WTC11 (cell line): Measurements from ENCODE around the gene PIKFYVE. TPM values are rescaled to one million over a fixed set of nuclear protein-coding genes. Genes with fewer than 3 reads are reported as not detected.
A peak's percentile ranks its signal among the peaks of the same experiment; 100 is the strongest.

Experiments
- ATAC-seq: fragments of 200-7000 bp; cut with Tn5 transposase; 2 replicates; pipeline ENCODE4 v1.10.0; 2021; ENCODE audit warnings: mild to moderate bottlenecking, moderate library complexity
- CTCF ChIA-PET: fragments of 300-600 bp; sonication (Branson Sonifier 250); formaldehyde crosslinking; loops from one replicate; lab custom pipeline; 2021; ENCODE audit warnings: antibody characterized with exemption; lab: Charles Lee
- POLR2A ChIA-PET: fragments of 350-600 bp; sonication (Branson Sonifier 250); formaldehyde crosslinking; loops from one replicate; lab custom pipeline; 2021; ENCODE audit warnings: antibody characterized with exemption; lab: Charles Lee
- DNase-seq: peaks from one replicate; pipeline ENCODE4 v3.0.0; 2021; ENCODE audit warnings: low spot score
- H3K27ac Mint-ChIP-seq: 2 replicates; pipeline ENCODE4 v1.8.0; 2021; ENCODE audit warnings: mixed read lengths
- H3K27me3 Mint-ChIP-seq: 2 replicates; pipeline ENCODE4 v1.8.0; 2021; ENCODE audit warnings: low read depth, mild to moderate bottlenecking, moderate library complexity, mixed read lengths
- H3K36me3 Mint-ChIP-seq: 2 replicates; pipeline ENCODE4 v1.8.0; 2021; ENCODE audit warnings: mixed read lengths
- H3K4me1 Mint-ChIP-seq: 2 replicates; pipeline ENCODE4 v1.8.0; 2022; ENCODE audit warnings: mixed read lengths
- H3K4me3 Mint-ChIP-seq: 2 replicates; pipeline ENCODE4 v1.8.0; 2021; ENCODE audit warnings: mild to moderate bottlenecking, moderate library complexity, mixed read lengths
- H3K9me3 Mint-ChIP-seq: 2 replicates; pipeline ENCODE4 v1.8.0; 2021; ENCODE audit warnings: mixed read lengths
- CREB1 ChIP-seq: sonication (generic); formaldehyde crosslinking; IDR thresholded peaks from 2 replicates; pipeline ENCODE4 v1.8.0; 2023; ENCODE audit warnings: mild to moderate bottlenecking, missing genetic modification reagents
- EMX1 ChIP-seq: fragments of 250-450 bp; sonication (Bioruptor Pico); IDR thresholded peaks from 2 replicates; pipeline ENCODE4 v1.8.0; 2021; ENCODE audit warnings: mild to moderate bottlenecking
- ESRRA ChIP-seq: sonication (generic); formaldehyde crosslinking; IDR thresholded peaks from 2 replicates; pipeline ENCODE4 v1.8.1; 2022; ENCODE audit warnings: mild to moderate bottlenecking, missing genetic modification reagents, borderline replicate concordance
- FOXP1 ChIP-seq: sonication (generic); formaldehyde crosslinking; IDR thresholded peaks from 2 replicates; pipeline ENCODE4 v1.8.0; 2022; ENCODE audit warnings: missing genetic modification reagents, mild to moderate bottlenecking, moderate library complexity, borderline replicate concordance
- GRHL2 ChIP-seq: fragments of 250-450 bp; sonication (Bioruptor Pico); IDR thresholded peaks from 2 replicates; pipeline ENCODE4 v1.8.0; 2022; ENCODE audit warnings: mild to moderate bottlenecking, moderate library complexity; ENCODE audit not compliant: insufficient replicate concordance, severe bottlenecking
- JAZF1 ChIP-seq: fragments of 250-450 bp; sonication (Bioruptor Pico); IDR thresholded peaks from 2 replicates; pipeline ENCODE4 v1.9.0; 2021; ENCODE audit warnings: moderate library complexity, mild to moderate bottlenecking, inconsistent platforms
- KAT7 ChIP-seq: sonication (generic); formaldehyde crosslinking; IDR thresholded peaks from 2 replicates; pipeline ENCODE4 v1.8.1; 2023; ENCODE audit warnings: missing genetic modification reagents, mild to moderate bottlenecking, borderline replicate concordance
- NFATC4 ChIP-seq: fragments of 250-450 bp; sonication (Bioruptor Pico); IDR thresholded peaks from 2 replicates; pipeline ENCODE4 v1.9.0; 2021; ENCODE audit warnings: mild to moderate bottlenecking
- NFYB ChIP-seq: sonication (generic); formaldehyde crosslinking; conservative IDR thresholded peaks from 2 replicates; pipeline ENCODE4 v1.8.0; 2022; ENCODE audit warnings: low read depth, missing genetic modification reagents
- NR1H2 ChIP-seq: sonication (generic); formaldehyde crosslinking; IDR thresholded peaks from 2 replicates; pipeline ENCODE4 v1.9.0; 2021; ENCODE audit warnings: mild to moderate bottlenecking, moderate library complexity, missing genetic modification reagents
- NR2C2 ChIP-seq: sonication (generic); formaldehyde crosslinking; IDR thresholded peaks from 2 replicates; pipeline ENCODE4 v1.8.0; 2022; ENCODE audit warnings: mild to moderate bottlenecking, missing genetic modification reagents
- NR3C1 ChIP-seq: sonication (generic); formaldehyde crosslinking; conservative IDR thresholded peaks from 2 replicates; pipeline ENCODE4 v1.8.1; 2023; ENCODE audit warnings: low read depth, mild to moderate bottlenecking, missing genetic modification reagents
- PRRX2 ChIP-seq: fragments of 250-450 bp; sonication (Bioruptor Pico); IDR thresholded peaks from 2 replicates; pipeline ENCODE4 v1.8.0; 2021; ENCODE audit warnings: mild to moderate bottlenecking
- RELA ChIP-seq: sonication (generic); formaldehyde crosslinking; IDR thresholded peaks from 2 replicates; pipeline ENCODE4 v1.8.1; 2022; ENCODE audit warnings: missing genetic modification reagents, mild to moderate bottlenecking, borderline replicate concordance
- TEAD1 ChIP-seq: sonication (generic); formaldehyde crosslinking; IDR thresholded peaks from 2 replicates; pipeline ENCODE4 v1.8.0; 2022; ENCODE audit warnings: mild to moderate bottlenecking, missing genetic modification reagents
- TP53 ChIP-seq: sonication (generic); formaldehyde crosslinking; IDR thresholded peaks from 2 replicates; pipeline ENCODE4 v1.8.1; 2023; ENCODE audit warnings: mild to moderate bottlenecking, missing genetic modification reagents
- ZNF317 ChIP-seq: sonication (generic); formaldehyde crosslinking; IDR thresholded peaks from 2 replicates; pipeline ENCODE4 v1.8.1; 2023; ENCODE audit warnings: low read depth, mild to moderate bottlenecking, moderate library complexity, missing genetic modification reagents, borderline replicate concordance
- ZNF416 ChIP-seq: fragments of 250-450 bp; sonication (Bioruptor Pico); IDR thresholded peaks from 2 replicates; pipeline ENCODE4 v1.9.0; 2021; ENCODE audit warnings: mild to moderate bottlenecking, inconsistent platforms
- ZNF423 ChIP-seq: fragments of 250-450 bp; sonication (Bioruptor Pico); IDR thresholded peaks from 2 replicates; pipeline ENCODE4 v2.1.2; 2022; ENCODE audit warnings: mild to moderate bottlenecking, moderate library complexity
- total RNA-seq: library from RNA; stranded (reverse); gene quantifications from 3 replicates; pipeline ENCODE4 v1.2.3, GENCODE V29; 2021
- TF ChIP-seq, protein P1 (sequence below): fragments of 250-450 bp; sonication (Bioruptor Pico); IDR thresholded peaks from 2 replicates; pipeline ENCODE4 v1.9.0; 2021; ENCODE audit warnings: mild to moderate bottlenecking
- TF ChIP-seq, protein P2 (sequence below): sonication (generic); formaldehyde crosslinking; conservative IDR thresholded peaks from 2 replicates; pipeline ENCODE4 v1.8.1; 2023; ENCODE audit warnings: mild to moderate bottlenecking, low read depth, missing genetic modification reagents, moderate library complexity

The PIKFYVE gene
- total RNA-seq, 1 experiment from 2014 or later: 36.1 TPM

DNA sequence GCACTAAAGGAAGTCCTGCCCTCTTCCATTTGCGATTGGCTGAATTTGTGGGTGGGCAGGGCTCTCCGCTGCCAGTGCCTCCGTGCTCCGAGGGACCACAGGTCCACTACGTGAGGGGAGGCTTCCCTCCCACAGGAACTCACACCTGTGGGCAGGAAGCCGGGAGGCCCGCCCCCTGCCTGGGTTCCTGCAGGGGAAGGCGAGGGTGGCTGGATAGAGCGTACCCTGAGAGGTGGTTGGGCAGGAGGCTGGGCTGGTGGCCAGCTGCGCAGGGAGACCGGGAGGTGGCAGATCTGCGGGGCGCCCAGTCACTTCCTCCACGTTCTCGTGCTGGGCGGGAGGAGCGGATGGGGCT is 93.6 kb downstream of the PIKFYVE start:
- H3K27ac Mint-ChIP-seq: no peak overlapping the region
- ATAC-seq (peak; percentile 84), DNase-seq (peak; percentile 27)
- H3K4me1 Mint-ChIP-seq: peaks cover 21% of the 10 kb centered on the region
- H3K4me3 Mint-ChIP-seq: no peak overlapping the region
- TF ChIP-seq FOXP1 (CRISPR knock-in tag) (no peak), NFATC4 (peak; percentile 23; the same call in 1 of the 2 replicates), NFYB (peak; percentile 56)
- ChIA-PET CTCF (no interaction called here), POLR2A (no interaction called here)
- no peaks in the 10 kb centered on the region for H3K27me3 Mint-ChIP-seq
- H3K9me3 Mint-ChIP-seq: peaks cover 12% of the 10 kb centered on the region
- peaks cover 32% of the 10 kb centered on the region for H3K36me3 Mint-ChIP-seq

DNA sequence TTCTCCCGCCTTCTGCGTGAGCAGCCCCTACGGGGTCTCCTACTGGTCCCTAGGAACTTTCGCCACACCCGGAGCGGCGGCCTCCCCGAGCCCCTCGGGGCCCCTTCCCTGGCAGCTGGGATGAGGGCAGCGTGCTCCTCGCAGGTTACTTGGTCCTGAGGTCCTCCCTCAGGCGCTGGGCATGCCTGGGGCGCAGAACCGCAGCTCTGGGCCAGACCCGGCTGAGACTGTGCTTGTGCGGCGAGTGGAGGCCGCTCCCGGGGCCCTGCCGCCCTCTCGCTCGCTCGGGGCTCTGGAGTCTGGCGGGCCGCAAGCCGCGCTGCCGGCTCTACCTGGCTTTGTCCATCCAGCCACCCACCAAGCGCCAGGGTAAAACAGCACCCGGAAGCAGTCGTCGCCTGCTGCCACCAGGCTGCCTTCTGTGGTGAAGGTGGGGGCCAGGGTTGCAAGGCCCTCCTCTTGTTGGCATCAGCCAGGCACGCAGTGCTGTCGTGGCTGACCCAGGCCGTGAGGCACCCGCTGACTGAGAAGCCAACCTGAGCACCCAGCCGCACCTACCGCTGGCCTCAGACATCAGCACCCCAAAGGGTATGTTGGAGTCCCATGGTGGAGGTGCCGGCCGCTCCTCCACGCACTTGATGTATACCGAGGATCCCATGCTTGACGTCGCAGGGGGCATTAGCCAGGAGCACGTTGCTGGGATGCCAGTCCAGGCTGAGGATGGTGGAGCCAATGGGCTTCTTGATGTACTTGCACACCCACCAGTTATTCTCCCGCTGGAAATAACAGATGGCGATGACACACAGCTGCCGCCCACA is 94.4 kb downstream of the PIKFYVE start:
- TF ChIP-seq, protein P1, sequence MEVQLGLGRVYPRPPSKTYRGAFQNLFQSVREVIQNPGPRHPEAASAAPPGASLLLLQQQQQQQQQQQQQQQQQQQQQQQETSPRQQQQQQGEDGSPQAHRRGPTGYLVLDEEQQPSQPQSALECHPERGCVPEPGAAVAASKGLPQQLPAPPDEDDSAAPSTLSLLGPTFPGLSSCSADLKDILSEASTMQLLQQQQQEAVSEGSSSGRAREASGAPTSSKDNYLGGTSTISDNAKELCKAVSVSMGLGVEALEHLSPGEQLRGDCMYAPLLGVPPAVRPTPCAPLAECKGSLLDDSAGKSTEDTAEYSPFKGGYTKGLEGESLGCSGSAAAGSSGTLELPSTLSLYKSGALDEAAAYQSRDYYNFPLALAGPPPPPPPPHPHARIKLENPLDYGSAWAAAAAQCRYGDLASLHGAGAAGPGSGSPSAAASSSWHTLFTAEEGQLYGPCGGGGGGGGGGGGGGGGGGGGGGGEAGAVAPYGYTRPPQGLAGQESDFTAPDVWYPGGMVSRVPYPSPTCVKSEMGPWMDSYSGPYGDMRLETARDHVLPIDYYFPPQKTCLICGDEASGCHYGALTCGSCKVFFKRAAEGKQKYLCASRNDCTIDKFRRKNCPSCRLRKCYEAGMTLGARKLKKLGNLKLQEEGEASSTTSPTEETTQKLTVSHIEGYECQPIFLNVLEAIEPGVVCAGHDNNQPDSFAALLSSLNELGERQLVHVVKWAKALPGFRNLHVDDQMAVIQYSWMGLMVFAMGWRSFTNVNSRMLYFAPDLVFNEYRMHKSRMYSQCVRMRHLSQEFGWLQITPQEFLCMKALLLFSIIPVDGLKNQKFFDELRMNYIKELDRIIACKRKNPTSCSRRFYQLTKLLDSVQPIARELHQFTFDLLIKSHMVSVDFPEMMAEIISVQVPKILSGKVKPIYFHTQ (CRISPR knock-in tag): no peak
- TF ChIP-seq GRHL2 (CRISPR knock-in tag): no peak
- POLR2A ChIA-PET: no interaction called here
- Mint-ChIP-seq H3K9me3 (peaks cover 21% of the 10 kb centered on the region), H3K4me1 (peaks cover 21% of the 10 kb centered on the region), H3K4me3 (no peak overlapping the region), H3K27me3 (no peaks in the 10 kb centered on the region), H3K36me3 (peaks cover 32% of the 10 kb centered on the region), H3K27ac (no peak overlapping the region)
- no peak for ATAC-seq
- DNase-seq: no peak
- CTCF ChIA-PET: no interaction called here

DNA sequence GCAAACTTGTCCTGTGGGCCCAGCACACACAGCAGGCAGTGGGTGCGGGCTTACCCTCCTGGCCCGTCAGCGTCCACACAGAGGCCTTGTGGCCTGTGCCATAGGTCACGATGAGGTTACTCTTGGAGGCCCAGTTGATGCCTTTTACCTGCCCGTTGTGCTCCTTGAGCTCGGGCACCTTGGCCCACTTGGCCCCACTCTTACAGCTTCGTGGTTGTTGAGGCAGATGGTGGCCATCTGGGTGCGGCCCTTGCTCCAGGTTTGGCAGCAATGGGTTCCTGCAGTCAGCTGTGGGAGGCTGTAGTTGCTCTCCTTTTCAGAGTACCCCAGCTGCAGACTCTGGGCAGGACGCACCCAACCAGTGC is 95.0 kb downstream of the PIKFYVE start:
- Mint-ChIP-seq H3K4me3 (no peak overlapping the region), H3K4me1 (peaks cover 21% of the 10 kb centered on the region), H3K27me3 (no peaks in the 10 kb centered on the region), H3K27ac (no peak overlapping the region), H3K36me3 (peaks cover 31% of the 10 kb centered on the region), H3K9me3 (peaks cover 22% of the 10 kb centered on the region)
- DNase-seq: no peak
- POLR2A ChIA-PET: no interaction called here
- no peak for ATAC-seq
- TF ChIP-seq TP53 (CRISPR knock-in tag) (no peak), ZNF423 (CRISPR knock-in tag) (no peak), NR1H2 (CRISPR knock-in tag) (no peak), KAT7 (CRISPR knock-in tag) (no peak), RELA (CRISPR knock-in tag) (no peak), PRRX2 (CRISPR knock-in tag) (no peak), NR2C2 (CRISPR knock-in tag) (no peak), JAZF1 (CRISPR knock-in tag) (no peak), NR3C1 (no peak), ESRRA (CRISPR knock-in tag) (no peak), TEAD1 (no peak), ZNF317 (CRISPR knock-in tag) (no peak), CREB1 (no peak), EMX1 (CRISPR knock-in tag) (no peak), ZNF416 (CRISPR knock-in tag) (no peak)
- TF ChIP-seq, protein P2, sequence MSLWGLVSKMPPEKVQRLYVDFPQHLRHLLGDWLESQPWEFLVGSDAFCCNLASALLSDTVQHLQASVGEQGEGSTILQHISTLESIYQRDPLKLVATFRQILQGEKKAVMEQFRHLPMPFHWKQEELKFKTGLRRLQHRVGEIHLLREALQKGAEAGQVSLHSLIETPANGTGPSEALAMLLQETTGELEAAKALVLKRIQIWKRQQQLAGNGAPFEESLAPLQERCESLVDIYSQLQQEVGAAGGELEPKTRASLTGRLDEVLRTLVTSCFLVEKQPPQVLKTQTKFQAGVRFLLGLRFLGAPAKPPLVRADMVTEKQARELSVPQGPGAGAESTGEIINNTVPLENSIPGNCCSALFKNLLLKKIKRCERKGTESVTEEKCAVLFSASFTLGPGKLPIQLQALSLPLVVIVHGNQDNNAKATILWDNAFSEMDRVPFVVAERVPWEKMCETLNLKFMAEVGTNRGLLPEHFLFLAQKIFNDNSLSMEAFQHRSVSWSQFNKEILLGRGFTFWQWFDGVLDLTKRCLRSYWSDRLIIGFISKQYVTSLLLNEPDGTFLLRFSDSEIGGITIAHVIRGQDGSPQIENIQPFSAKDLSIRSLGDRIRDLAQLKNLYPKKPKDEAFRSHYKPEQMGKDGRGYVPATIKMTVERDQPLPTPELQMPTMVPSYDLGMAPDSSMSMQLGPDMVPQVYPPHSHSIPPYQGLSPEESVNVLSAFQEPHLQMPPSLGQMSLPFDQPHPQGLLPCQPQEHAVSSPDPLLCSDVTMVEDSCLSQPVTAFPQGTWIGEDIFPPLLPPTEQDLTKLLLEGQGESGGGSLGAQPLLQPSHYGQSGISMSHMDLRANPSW: no peak
- CTCF ChIA-PET: interaction anchor here (1.0 kb wide), 1 partner anchor 13 kb away, joined by 3 read pairs; no protein-coding TSS in a partner anchor
